H1 (cell line): ENCODE data around the gene KIAA0513. TPM values are rescaled to one million over a fixed set of nuclear protein-coding genes. Genes with fewer than 3 reads are reported as not detected.
A peak's percentile ranks its signal among the peaks of the same experiment; 100 is the strongest.

Experiments
- CTCF ChIA-PET: fragments of 300-600 bp; sonication (Branson Sonifier 250); formaldehyde crosslinking; loops from one replicate; lab custom pipeline; 2021; ENCODE audit not compliant: partially characterized antibody; lab: Charles Lee
- POLR2A ChIA-PET: fragments of 300-600 bp; sonication (Branson Sonifier 250); formaldehyde crosslinking; loops from one replicate; lab custom pipeline; 2021; ENCODE audit warnings: inconsistent platforms; ENCODE audit not compliant: partially characterized antibody; lab: Charles Lee
- DNase-seq, 2 experiments: peaks; one replicate each; pipeline versions ENCODE4 v3.0.0 to v3.0.0-alpha.2; 2010 to 2022; ENCODE audit warnings: low spot score in 2 of 2, low read depth in 1 of 2, mixed read lengths in 1 of 2
- FAIRE-seq: peaks from 2 replicates; lab custom pipeline; 2011; peaks lifted over from hg19 to GRCh38; lab: Jason Lieb, UNC
- H2AFZ ChIP-seq: 2 replicates; pipeline ENCODE4 v1.8.1; 2012; ENCODE audit warnings: low read length, inconsistent platforms
- H2AK5ac ChIP-seq: 2 replicates; pipeline ENCODE4 v1.6.1; 2013; ENCODE audit warnings: low read depth, low read length
- H2BK120ac ChIP-seq: replicated peaks from 2 replicates; pipeline ENCODE3; 2013; ENCODE audit warnings: low read depth, low read length, inconsistent platforms
- H2BK12ac ChIP-seq: 2 replicates; pipeline ENCODE4 v1.6.1; 2013; ENCODE audit warnings: low read depth, low read length
- H2BK15ac ChIP-seq: 2 replicates; pipeline ENCODE4 v1.6.1; 2013; ENCODE audit warnings: low read length
- H2BK20ac ChIP-seq: 2 replicates; pipeline ENCODE4 v1.6.1; 2013; ENCODE audit warnings: low read length
- H2BK5ac ChIP-seq: 2 replicates; pipeline ENCODE4 v1.6.1; 2013; ENCODE audit warnings: low read depth, low read length
- H3K14ac ChIP-seq: 2 replicates; pipeline ENCODE4 v1.6.1; 2013; ENCODE audit warnings: inconsistent platforms; ENCODE audit not compliant: insufficient read length
- H3K18ac ChIP-seq: 2 replicates; pipeline ENCODE4 v1.6.1; 2013; ENCODE audit warnings: low read length; ENCODE audit errors: extremely low read depth
- H3K23ac ChIP-seq: 2 replicates; pipeline ENCODE4 v1.6.1; 2013; ENCODE audit warnings: inconsistent platforms; ENCODE audit not compliant: insufficient read length
- H3K23me2 ChIP-seq: 2 replicates; pipeline ENCODE4 v1.6.1; 2013; ENCODE audit warnings: low read depth, low read length
- H3K27ac ChIP-seq: 2 replicates; pipeline ENCODE4 v1.6.1; 2011; ENCODE audit warnings: low read depth, low read length, inconsistent platforms
- H3K27me3 ChIP-seq, 4 experiments: replicated peaks in 1 of 4; 1 replicate in 1 of 4; 2 replicates in 3 of 4; pipeline versions ENCODE4 v1.6.1 to v1.8.1; 2011 to 2013; ENCODE audit warnings: low read length in 3 of 4, mild to moderate bottlenecking in 3 of 4, inconsistent platforms in 2 of 4, mixed read lengths in 2 of 4, moderate library complexity in 1 of 4; ENCODE audit not compliant: control insufficient read depth in 3 of 4, insufficient read depth in 3 of 4; ENCODE audit errors: extremely low read depth in 1 of 4
- H3K36me3 ChIP-seq, 4 experiments: 2 replicates each; pipeline versions ENCODE4 v1.6.1 to v1.8.1; 2011 to 2013; ENCODE audit warnings: mild to moderate bottlenecking in 4 of 4, low read length in 3 of 4, moderate library complexity in 2 of 4, control low read depth in 1 of 4, inconsistent platforms in 1 of 4; ENCODE audit not compliant: insufficient read depth in 4 of 4, control insufficient read depth in 2 of 4
- H3K4ac ChIP-seq: replicated peaks from 2 replicates; pipeline ENCODE3; 2013; ENCODE audit warnings: low read length, low read depth, mixed read lengths, inconsistent platforms; ENCODE audit not compliant: insufficient read length
- H3K4me1 ChIP-seq, 4 experiments: replicated peaks in 1 of 4; 1 replicate in 1 of 4; 2 replicates in 3 of 4; pipeline versions ENCODE4 v1.6.1 to v1.8.1; 2011 to 2013; ENCODE audit warnings: low read length in 3 of 4, inconsistent platforms in 2 of 4, mixed read lengths in 1 of 4; ENCODE audit not compliant: insufficient read depth in 4 of 4, control insufficient read depth in 3 of 4
- H3K4me2 ChIP-seq, 2 experiments: 2 replicates each; pipeline versions ENCODE4 v1.6.1 to v1.8.1; 2011 to 2013; ENCODE audit warnings: low read depth in 2 of 2, low read length in 2 of 2, control low read depth in 1 of 2, inconsistent platforms in 1 of 2, mild to moderate bottlenecking in 1 of 2; ENCODE audit not compliant: insufficient read depth in 1 of 2
- H3K4me3 ChIP-seq, 4 experiments: fragments of 200-600, 300-600 bp in 1 of 4; sonication (generic), shearing (Covaris generic), sonication (Bioruptor Twin) in 1 of 4; 2 replicates each; pipeline versions ENCODE4 v1.5.1 to v1.8.1; 2011 to 2016; ENCODE audit warnings: low read length in 4 of 4, low read depth in 3 of 4, control low read depth in 2 of 4, inconsistent platforms in 2 of 4, mild to moderate bottlenecking in 2 of 4, mixed read lengths in 1 of 4, moderate library complexity in 1 of 4; ENCODE audit not compliant: insufficient read depth in 2 of 4; ENCODE audit errors: extremely low read depth in 1 of 4
- H3K56ac ChIP-seq: replicated peaks from 2 replicates; pipeline ENCODE3; 2013; ENCODE audit warnings: low read depth, mild to moderate bottlenecking, mixed read lengths, low read length, inconsistent platforms; ENCODE audit not compliant: insufficient read length
- H3K79me1 ChIP-seq: 2 replicates; pipeline ENCODE4 v1.6.1; 2013; ENCODE audit warnings: low read depth, low read length, control low read depth
- H3K79me2 ChIP-seq, 2 experiments: 2 replicates each; pipeline versions ENCODE4 v1.6.1 to v1.8.1; 2012 to 2013; ENCODE audit warnings: low read length in 2 of 2, mild to moderate bottlenecking in 2 of 2, inconsistent platforms in 1 of 2; ENCODE audit not compliant: insufficient read depth in 2 of 2, control insufficient read depth in 1 of 2
- H3K9ac ChIP-seq, 4 experiments: replicated peaks in 1 of 4; 1 replicate in 1 of 4; 2 replicates in 3 of 4; pipeline versions ENCODE4 v1.6.1 to v1.8.1; 2011 to 2013; ENCODE audit warnings: low read depth in 3 of 4, low read length in 3 of 4, control low read depth in 2 of 4, mild to moderate bottlenecking in 2 of 4, moderate library complexity in 2 of 4, inconsistent platforms in 1 of 4; ENCODE audit errors: extremely low read depth in 1 of 4
- H3K9me3 ChIP-seq, 2 experiments: 2 replicates each; pipeline versions ENCODE4 v1.6.1 to v1.8.1; 2012 to 2013; ENCODE audit warnings: mild to moderate bottlenecking in 2 of 2, moderate library complexity in 2 of 2, control low read depth in 1 of 2, inconsistent platforms in 1 of 2, low read depth in 1 of 2, low read length in 1 of 2, mixed read lengths in 1 of 2; ENCODE audit not compliant: insufficient read depth in 2 of 2
- H4K20me1 ChIP-seq, 2 experiments: replicated peaks in 1 of 2; 2 replicates each; pipeline versions ENCODE3 to v1.8.1; 2011 to 2013; ENCODE audit warnings: inconsistent platforms in 2 of 2, low read length in 2 of 2, mild to moderate bottlenecking in 1 of 2; ENCODE audit not compliant: insufficient read depth in 2 of 2, control insufficient read depth in 1 of 2
- H4K5ac ChIP-seq: 2 replicates; pipeline ENCODE4 v1.6.1; 2013; ENCODE audit warnings: low read length, low read depth, mixed read lengths, inconsistent platforms; ENCODE audit not compliant: insufficient read length
- H4K8ac ChIP-seq: 2 replicates; pipeline ENCODE4 v1.8.0; 2013; ENCODE audit warnings: mild to moderate bottlenecking, moderate library complexity, low read length, inconsistent platforms; ENCODE audit not compliant: insufficient read depth; ENCODE audit errors: extremely low read depth
- H4K91ac ChIP-seq: replicated peaks from 2 replicates; pipeline ENCODE3; 2013; ENCODE audit warnings: low read length, mixed read lengths, inconsistent platforms; ENCODE audit not compliant: insufficient read length
- JUND ChIP-seq: IDR thresholded peaks from 2 replicates; pipeline ENCODE4 v1.6.1; 2011; ENCODE audit warnings: mild to moderate bottlenecking, improper control_type of control experiment, low read length
- TBP ChIP-seq: IDR thresholded peaks from 2 replicates; pipeline ENCODE4 v1.6.1; 2011; ENCODE audit warnings: low read depth, low read length, improper control_type of control experiment
- WGBS, 2 experiments: shearing (Covaris generic) in 1 of 2; methylation state at CpG; one replicate each; pipeline versions ENCODE4 v1.1.6 to v1.1.7; 2013 to 2015; ENCODE audit warnings: low lambda C conversion rate in 2 of 2, mixed read lengths in 2 of 2, inconsistent platforms in 1 of 2, low coverage in 1 of 2, missing lambda C conversion rate in 1 of 2; ENCODE audit not compliant: insufficient replicate concordance in 2 of 2, insufficient coverage in 1 of 2, insufficient read length in 1 of 2; ENCODE audit errors: extremely low coverage in 1 of 2, missing lambda C conversion rate in 1 of 2; 5-methylcytosine and 5-hydroxymethylcytosine counted together
- polyA plus RNA-seq, 7 experiments: library from polyadenylated mRNA; depleted of rRNA in 3 of 7; stranded (reverse) in 5 of 7; unstranded in 2 of 7; fragments of >200 nt in 5 of 7; fragments of 200-250 nt in 2 of 7; gene quantifications; 1 replicate in 5 of 7; 2 replicates in 1 of 7; 4 replicates in 1 of 7; pipeline versions ENCODE4 v1.2.1 to v1.2.3, GENCODE V29; 2011 to 2013; ENCODE audit warnings: missing spikeins in 2 of 7, mixed read lengths in 2 of 7
- total RNA-seq: library from RNA; stranded (reverse); fragmentation: NEBNext Ultra II Directional; extraction: Animal tissue kit (Norgen Biotek cat#: 25700); gene quantifications from 2 replicates; pipeline ENCODE4 v1.2.1, GENCODE V29; 2021
- TF ChIP-seq, protein P1 (sequence below): IDR thresholded peaks from 2 replicates; pipeline ENCODE4 v1.6.1; 2012; ENCODE audit warnings: inconsistent platforms

The KIAA0513 gene
- total and polyA plus RNA-seq, 2 of the 8 experiments (the other 6 are each of a cell fraction or from before 2014, with no cell fraction given) = 2.1 to 6.1 TPM

DNA sequence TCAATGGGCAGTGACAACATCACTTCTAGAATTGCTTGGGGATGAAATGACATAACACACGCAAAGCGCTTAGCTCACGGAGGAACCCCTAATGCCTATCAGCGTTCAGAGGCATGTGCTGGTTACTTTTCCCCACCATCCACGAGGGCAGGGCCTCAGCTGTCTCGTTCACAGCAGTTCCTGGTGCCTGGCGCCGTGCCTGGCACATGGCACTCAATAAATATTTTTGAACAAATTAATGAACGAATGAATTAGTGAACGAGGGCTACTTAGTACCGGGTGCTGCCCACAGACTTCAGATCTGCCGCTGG, 98.8 kb downstream of the KIAA0513 start:
- no peaks in the 10 kb centered on the region for H3K23me2 ChIP-seq
- peak overlapping the region in 1 of 2 experiments; percentile 60; a peak in 1 of 4 replicates for H3K4me2 ChIP-seq
- H2BK20ac ChIP-seq = peak overlapping the region; percentile 3
- peak overlapping the region; percentile 90; the same call in 1 of the 2 replicates for H2BK12ac ChIP-seq
- H3K36me3 ChIP-seq = no peaks in the 10 kb centered on the region
- peak overlapping the region; percentile 51 for H3K18ac ChIP-seq
- peak overlapping the region; percentile 27; the same call in 1 of the 2 replicates for H2BK5ac ChIP-seq
- H3K4me3 ChIP-seq = peak overlapping the region in 1 of 4 experiments; percentile 22; a peak in 2 of 8 replicates
- H3K9ac ChIP-seq = no peak overlapping the region
- no peak overlapping the region; the same call in 1 of the 2 replicates for H4K8ac ChIP-seq
- H3K23ac ChIP-seq = no peak overlapping the region
- H3K79me2 ChIP-seq = no peaks in the 10 kb centered on the region
- ChIA-PET CTCF (interaction anchor here (0.6 to 5.6 kb wide), 13 partner anchors 9 to 293 kb away, joined by 3 to 31 read pairs (median 4); partner anchors contain the start of gene CIBAR2), POLR2A (interaction anchor here (0.8 to 1.6 kb wide), 4 partner anchors 9 to 202 kb away, joined by 3 read pairs; no protein-coding TSS in a partner anchor)
- no peak overlapping the region for H4K5ac ChIP-seq
- peak overlapping the region; percentile 40; the same call in 1 of the 2 replicates for H2AK5ac ChIP-seq
- no peak overlapping the region for H3K14ac ChIP-seq
- no peak for TF ChIP-seq TBP
- TF ChIP-seq, protein P1, sequence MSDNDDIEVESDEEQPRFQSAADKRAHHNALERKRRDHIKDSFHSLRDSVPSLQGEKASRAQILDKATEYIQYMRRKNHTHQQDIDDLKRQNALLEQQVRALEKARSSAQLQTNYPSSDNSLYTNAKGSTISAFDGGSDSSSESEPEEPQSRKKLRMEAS = peak; percentile 47
- TF ChIP-seq JUND = no peak
- no peak for DNase-seq
- no peak overlapping the region for H3K27ac ChIP-seq
- no peak overlapping the region for H3K56ac ChIP-seq
- no peaks in the 10 kb centered on the region for H4K20me1 ChIP-seq
- H3K27me3 ChIP-seq = no peaks in the 10 kb centered on the region; a peak in 1 of 7 replicates
- H4K91ac ChIP-seq = peak overlapping the region; percentile 18
- H3K4me1 ChIP-seq = peaks cover 4 to 29% (median 12%) of the 10 kb centered on the region in 4 experiments
- no peak overlapping the region for H2BK15ac ChIP-seq
- peak overlapping the region; percentile 28 for H3K4ac ChIP-seq
- H3K79me1 ChIP-seq = no peaks in the 10 kb centered on the region
- H2BK120ac ChIP-seq = peak overlapping the region; percentile 8
- no peak overlapping the region for H2AFZ ChIP-seq
- 67% methylated on average over 12 of the region's 12 CpGs; no CpG with 5 or more reads in 1 of the 2 experiments for WGBS, 2 experiments
- H3K9me3 ChIP-seq = peaks cover 0 to 3% of the 10 kb centered on the region in 2 experiments; a peak in 2 of 4 replicates
- FAIRE-seq = no peak
